ENCODE measurements around the gene HM13. TPM values are rescaled to one million over a fixed set of nuclear protein-coding genes. Genes with fewer than 3 reads are reported as not detected.
A peak's percentile ranks its signal among the peaks of the same experiment; 100 is the strongest.

HM13 gene
- total and polyA plus RNA-seq, 2 donors (not counting 1 experiment from before 2014, with no cell fraction given), result 73.2 to 85.1 TPM

DNA sequence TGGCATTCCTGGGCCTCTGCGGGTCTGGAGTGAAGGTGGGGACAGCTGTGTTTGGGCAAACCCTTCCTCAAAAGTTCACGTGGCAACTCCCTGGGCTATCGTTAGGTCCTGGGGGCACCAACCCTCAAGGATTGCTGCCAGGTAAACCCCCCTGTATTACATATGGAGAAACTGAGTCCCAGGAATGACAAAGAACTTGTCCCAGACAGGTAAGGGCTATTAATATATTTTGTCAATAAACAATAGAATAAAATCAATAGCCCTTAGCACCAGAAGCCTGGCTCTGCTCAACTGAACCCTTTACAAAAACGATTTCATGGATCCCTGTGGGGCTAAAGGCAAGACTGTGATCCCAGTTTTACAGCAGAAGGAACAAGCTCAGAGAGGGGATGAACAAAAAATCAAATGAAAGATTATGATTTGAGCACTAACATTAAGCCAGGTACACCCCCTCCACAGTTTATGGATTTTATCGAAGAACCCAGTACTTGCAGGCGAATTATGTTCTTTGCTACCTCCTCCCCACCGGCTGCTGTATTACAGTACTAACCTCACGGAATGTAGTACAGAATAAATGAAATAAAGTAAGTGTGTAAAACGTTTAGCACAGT is 93.5 kb downstream of the HM13 start:
- H3K9me3 Mint-ChIP-seq (ENCODE audit: insufficient read depth), result no peaks in the 10 kb centered on the region
- Histone ChIP-seq H3K27ac (ENCODE audit: low read length in 2 of 2) (no peak overlapping the region), H4K20me1 (ENCODE audit: control insufficient read depth, insufficient read depth, low read length, poor library complexity, severe bottlenecking) (no peaks in the 10 kb centered on the region), H3K9ac (ENCODE audit: low read length) (no peak overlapping the region), H3K4me3 (ENCODE audit: control extremely low read depth in 1 of 5, extremely low read depth in 1 of 5, insufficient read depth in 1 of 5, low read depth in 2 of 5, low read length in 4 of 5) (no peak overlapping the region), H2AFZ (ENCODE audit: insufficient read depth, low read depth, low read length, poor library complexity, severe bottlenecking) (no peak overlapping the region), H3K27me3 (replicated peaks in 1 of 4; ENCODE audit: control extremely low read depth in 1 of 4, control insufficient read depth in 3 of 4, insufficient read depth in 4 of 4, low read length in 3 of 4) (peaks cover 0 to 71% (median 37%) of the 10 kb centered on the region in 4 experiments), H3K4me1 (ENCODE audit: control insufficient read depth in 2 of 2, insufficient read depth in 2 of 2, low read length in 2 of 2) (peaks cover 24 to 30% of the 10 kb centered on the region in 2 donors), H3K4me2 (replicated peaks; ENCODE audit: low read depth, low read length, poor library complexity, severe bottlenecking) (no peak overlapping the region), H3K36me3 (replicated peaks in 1 of 2; ENCODE audit: control extremely low read depth in 1 of 2, control insufficient read depth in 1 of 2, extremely low read depth in 1 of 2, insufficient read depth in 2 of 2, low read length in 1 of 2) (no peaks in the 10 kb centered on the region), H3K9me3 (ENCODE audit: control extremely low read depth in 1 of 3, control insufficient read depth in 2 of 3, insufficient read depth in 1 of 3, low read length in 2 of 3) (peaks cover 0 to 4% (median 0%) of the 10 kb centered on the region in 3 donors), H3K79me2 (ENCODE audit: control insufficient read depth, insufficient read depth, low read length) (no peaks in the 10 kb centered on the region)
- ChIA-PET CTCF (interaction anchor here (10.9 to 16.3 kb wide), 2 partner anchors 37 to 51 kb away, joined by 327 to 587 read pairs; no protein-coding TSS in a partner anchor), POLR2A (no interaction called here)
- DNase-seq, result no peak
- H3K27ac Mint-ChIP-seq, result no peak overlapping the region
- WGBS (ENCODE audit: insufficient coverage), result 100% methylated on average over 1 of the region's 9 CpGs
- peaks cover 25% of the 10 kb centered on the region for H3K4me1 Mint-ChIP-seq
- no peak for TF ChIP-seq EZH2 (IDR thresholded peaks at IDR 0.05; ENCODE audit: borderline replicate concordance, insufficient read depth, low read depth, low read length, poor library complexity, severe bottlenecking)
- TF ChIP-seq, protein P1, sequence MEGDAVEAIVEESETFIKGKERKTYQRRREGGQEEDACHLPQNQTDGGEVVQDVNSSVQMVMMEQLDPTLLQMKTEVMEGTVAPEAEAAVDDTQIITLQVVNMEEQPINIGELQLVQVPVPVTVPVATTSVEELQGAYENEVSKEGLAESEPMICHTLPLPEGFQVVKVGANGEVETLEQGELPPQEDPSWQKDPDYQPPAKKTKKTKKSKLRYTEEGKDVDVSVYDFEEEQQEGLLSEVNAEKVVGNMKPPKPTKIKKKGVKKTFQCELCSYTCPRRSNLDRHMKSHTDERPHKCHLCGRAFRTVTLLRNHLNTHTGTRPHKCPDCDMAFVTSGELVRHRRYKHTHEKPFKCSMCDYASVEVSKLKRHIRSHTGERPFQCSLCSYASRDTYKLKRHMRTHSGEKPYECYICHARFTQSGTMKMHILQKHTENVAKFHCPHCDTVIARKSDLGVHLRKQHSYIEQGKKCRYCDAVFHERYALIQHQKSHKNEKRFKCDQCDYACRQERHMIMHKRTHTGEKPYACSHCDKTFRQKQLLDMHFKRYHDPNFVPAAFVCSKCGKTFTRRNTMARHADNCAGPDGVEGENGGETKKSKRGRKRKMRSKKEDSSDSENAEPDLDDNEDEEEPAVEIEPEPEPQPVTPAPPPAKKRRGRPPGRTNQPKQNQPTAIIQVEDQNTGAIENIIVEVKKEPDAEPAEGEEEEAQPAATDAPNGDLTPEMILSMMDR (IDR thresholded peaks at IDR 0.05), result no peak
- intact Hi-C loops (cut with micrococcal nuclease), result no loop called here
- peak overlapping the region; percentile 10 for H3K4me3 Mint-ChIP-seq
- no peak for ATAC-seq (ENCODE audit: low read depth)
- peaks cover 46% of the 10 kb centered on the region for H3K27me3 Mint-ChIP-seq

DNA sequence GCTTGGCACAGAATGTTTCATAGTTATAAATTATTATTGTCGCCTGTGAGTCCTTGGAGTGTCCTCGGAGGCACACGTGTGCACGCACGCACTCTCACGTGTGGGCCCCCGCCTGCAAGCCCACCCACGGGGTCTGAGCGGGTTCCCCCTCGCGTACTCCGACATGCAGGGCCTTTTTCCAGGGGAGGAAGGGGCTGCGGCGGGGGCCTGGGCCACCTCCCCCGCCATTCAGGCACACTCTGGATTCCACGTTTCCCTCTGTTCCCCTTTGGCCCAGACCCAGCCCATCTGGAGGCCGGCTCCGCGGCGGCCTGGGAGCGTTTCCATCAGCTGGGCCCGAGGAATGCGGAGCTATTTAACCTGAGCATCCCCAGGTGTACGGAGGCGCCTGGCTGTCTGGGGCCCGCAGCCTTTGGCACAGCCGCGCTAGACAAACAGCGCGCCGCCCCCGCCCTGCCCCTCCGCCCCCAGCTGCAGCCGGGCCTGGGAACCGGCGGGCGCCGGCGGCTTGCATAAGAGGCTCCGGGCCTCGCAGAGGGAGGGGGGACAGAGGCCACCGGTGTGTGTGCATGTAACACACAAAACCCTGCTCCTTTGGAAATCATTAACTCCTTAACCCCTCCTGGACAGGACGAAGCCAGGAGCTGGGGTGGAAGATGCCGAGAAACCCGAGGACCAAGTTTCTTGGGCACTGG is 94.2 kb downstream of the HM13 start:
- H2AFZ ChIP-seq (ENCODE audit: insufficient read depth, low read depth, low read length, poor library complexity, severe bottlenecking), result no peak overlapping the region

More for the DNA sequence above, 94.2 kb downstream of the HM13 start:
- Mint-ChIP-seq H3K27me3 (peaks cover 43% of the 10 kb centered on the region), H3K4me1 (peaks cover 25% of the 10 kb centered on the region), H3K4me3 (no peak overlapping the region), H3K9me3 (ENCODE audit: insufficient read depth) (no peaks in the 10 kb centered on the region), H3K27ac (no peak overlapping the region)
- Histone ChIP-seq H3K4me1 (ENCODE audit: control insufficient read depth in 2 of 2, insufficient read depth in 2 of 2, low read length in 2 of 2) (peaks cover 24 to 30% of the 10 kb centered on the region in 2 donors), H3K79me2 (ENCODE audit: control insufficient read depth, insufficient read depth, low read length) (no peaks in the 10 kb centered on the region), H3K27ac (ENCODE audit: low read length in 2 of 2) (no peak overlapping the region), H4K20me1 (ENCODE audit: control insufficient read depth, insufficient read depth, low read length, poor library complexity, severe bottlenecking) (no peaks in the 10 kb centered on the region), H3K27me3 (replicated peaks in 1 of 4; ENCODE audit: control extremely low read depth in 1 of 4, control insufficient read depth in 3 of 4, insufficient read depth in 4 of 4, low read length in 3 of 4) (peaks cover 0 to 65% (median 33%) of the 10 kb centered on the region in 4 experiments), H3K4me3 (ENCODE audit: control extremely low read depth in 1 of 5, extremely low read depth in 1 of 5, insufficient read depth in 1 of 5, low read depth in 2 of 5, low read length in 4 of 5) (no peak overlapping the region), H3K9me3 (ENCODE audit: control extremely low read depth in 1 of 3, control insufficient read depth in 2 of 3, insufficient read depth in 1 of 3, low read length in 2 of 3) (peaks cover 0 to 4% (median 0%) of the 10 kb centered on the region in 3 donors), H3K36me3 (replicated peaks in 1 of 2; ENCODE audit: control extremely low read depth in 1 of 2, control insufficient read depth in 1 of 2, extremely low read depth in 1 of 2, insufficient read depth in 2 of 2, low read length in 1 of 2) (no peaks in the 10 kb centered on the region), H3K4me2 (replicated peaks; ENCODE audit: low read depth, low read length, poor library complexity, severe bottlenecking) (no peak overlapping the region), H3K9ac (ENCODE audit: low read length) (no peak overlapping the region)
- ChIA-PET CTCF (interaction anchor here (10.9 to 16.3 kb wide), 2 partner anchors 38 to 51 kb away, joined by 327 to 587 read pairs; no protein-coding TSS in a partner anchor), POLR2A (no interaction called here)
- intact Hi-C loops (cut with micrococcal nuclease), result no loop called here
- 33% methylated on average over 28 of the region's 45 CpGs for WGBS (ENCODE audit: insufficient coverage)
- DNase-seq, result no peak
- TF ChIP-seq, protein P1 (IDR thresholded peaks at IDR 0.05), result no peak
- no peak for TF ChIP-seq EZH2 (IDR thresholded peaks at IDR 0.05; ENCODE audit: borderline replicate concordance, insufficient read depth, low read depth, low read length, poor library complexity, severe bottlenecking)
- no peak for ATAC-seq (ENCODE audit: low read depth)
